ENCODE results near the gene LINGO3. TPM values are rescaled to one million over a fixed set of nuclear protein-coding genes. Genes with fewer than 3 reads are reported as not detected.

Gene LINGO3
- total and polyA plus RNA-seq, 2 of the 8 experiments (the other 6 are each of a cell fraction or from before 2014, with no cell fraction given), result 0.59 TPM; not detected in 1

- H3K4me3 ChIP-seq (ENCODE audit: extremely low read depth in 1 of 4, insufficient read depth in 2 of 4, low read depth in 3 of 4, low read length in 4 of 4), result no peak overlapping the region; a peak in 1 of 8 replicates
These were observed 22.8 kb upstream of the LINGO3 start for GRCh38 chr19:2330632-2331284.

More at GRCh38 chr19:2330632-2331284, 22.8 kb upstream of the LINGO3 start:
- peak in 1 of 2 experiments; percentile 54 for DNase-seq (ENCODE audit: low read depth in 1 of 2, low spot score in 2 of 2)
- H2BK120ac ChIP-seq (replicated peaks; ENCODE audit: low read depth, low read length), result no peak overlapping the region
- FAIRE-seq, result no peak
- ChIA-PET CTCF (ENCODE audit: partially characterized antibody) (interaction anchor here (0.7 to 6.3 kb wide), 4 partner anchors 15 to 143 kb away, joined by 3 to 27 read pairs (median 4); no protein-coding TSS in a partner anchor), POLR2A (ENCODE audit: partially characterized antibody) (interaction anchor here (0.6 to 1.8 kb wide), 8 partner anchors 9 to 92 kb away, joined by 3 to 9 read pairs (median 3); no protein-coding TSS in a partner anchor)
- H4K8ac ChIP-seq (ENCODE audit: extremely low read depth, insufficient read depth, low read length), result peak overlapping the region; percentile 64; the same call in 1 of the 2 replicates
- peaks cover 7 to 64% of the 10 kb centered on the region in 2 experiments for H3K79me2 ChIP-seq (ENCODE audit: control insufficient read depth in 1 of 2, insufficient read depth in 2 of 2, low read length in 2 of 2)
- no peak overlapping the region for H3K14ac ChIP-seq (ENCODE audit: insufficient read length)
- H3K4me1 ChIP-seq (replicated peaks in 1 of 4; ENCODE audit: control insufficient read depth in 3 of 4, insufficient read depth in 4 of 4, low read length in 3 of 4), result peaks cover 0 to 33% (median 15%) of the 10 kb centered on the region in 4 experiments; a peak in 6 of 7 replicates
- no peak overlapping the region for H2BK5ac ChIP-seq (ENCODE audit: low read depth, low read length)
- H4K91ac ChIP-seq (replicated peaks; ENCODE audit: insufficient read length, low read length), result peak overlapping the region; percentile 46
- peaks cover 0 to 4% (median 0%) of the 10 kb centered on the region in 4 experiments; a peak in 2 of 8 replicates for H3K36me3 ChIP-seq (ENCODE audit: control insufficient read depth in 2 of 4, insufficient read depth in 4 of 4, low read length in 3 of 4)
- H3K23me2 ChIP-seq (ENCODE audit: low read depth, low read length), result peaks cover 11% of the 10 kb centered on the region; the same call in 1 of the 2 replicates
- no peak overlapping the region for H2BK20ac ChIP-seq (ENCODE audit: low read length)
- H3K56ac ChIP-seq (replicated peaks; ENCODE audit: insufficient read length, low read depth, low read length), result no peak overlapping the region
- no peak overlapping the region for H4K5ac ChIP-seq (ENCODE audit: insufficient read length, low read depth, low read length)
- no peak overlapping the region; the same call in 1 of the 2 replicates for H2AK5ac ChIP-seq (ENCODE audit: low read depth, low read length)
- no peak overlapping the region for H3K4ac ChIP-seq (replicated peaks; ENCODE audit: insufficient read length, low read depth, low read length)
- no peak for TF ChIP-seq ASH2L (IDR thresholded peaks at IDR 0.05; ENCODE audit: low read length)
- H3K9ac ChIP-seq (replicated peaks in 1 of 4; ENCODE audit: extremely low read depth in 1 of 4, low read depth in 3 of 4, low read length in 3 of 4), result no peak overlapping the region
- peaks cover 1 to 20% of the 10 kb centered on the region in 2 experiments for H4K20me1 ChIP-seq (replicated peaks in 1 of 2; ENCODE audit: control insufficient read depth in 1 of 2, insufficient read depth in 2 of 2, low read length in 2 of 2)
- no peak overlapping the region for H2BK15ac ChIP-seq (ENCODE audit: low read length)
- H2BK12ac ChIP-seq (ENCODE audit: low read depth, low read length), result no peak overlapping the region
- H3K27me3 ChIP-seq (replicated peaks in 1 of 4; ENCODE audit: control insufficient read depth in 3 of 4, extremely low read depth in 1 of 4, insufficient read depth in 3 of 4, low read length in 3 of 4), result no peaks in the 10 kb centered on the region
- H2AFZ ChIP-seq (ENCODE audit: low read length), result no peak overlapping the region
- H3K23ac ChIP-seq (ENCODE audit: insufficient read length), result no peak overlapping the region
- H3K9me3 ChIP-seq (ENCODE audit: insufficient read depth in 2 of 2, low read depth in 1 of 2, low read length in 1 of 2), result peaks cover 0 to 5% of the 10 kb centered on the region in 2 experiments; a peak in 1 of 4 replicates
- no peak overlapping the region; the same call in 1 of the 2 replicates for H3K18ac ChIP-seq (ENCODE audit: extremely low read depth, low read length)
- peak overlapping the region; percentile 25 to 35 for H3K4me2 ChIP-seq (ENCODE audit: insufficient read depth in 1 of 2, low read depth in 2 of 2, low read length in 2 of 2)
- WGBS, 2 experiments (ENCODE audit: extremely low coverage in 1 of 2, insufficient coverage in 1 of 2, insufficient read length in 1 of 2, insufficient replicate concordance in 2 of 2, low coverage in 1 of 2, low lambda C conversion rate in 2 of 2, missing lambda C conversion rate in 1 of 2), result 80% methylated on average over 20 of the region's 20 CpGs; no CpG with 5 or more reads in 1 of the 2 experiments
- peaks cover 26% of the 10 kb centered on the region for H3K79me1 ChIP-seq (ENCODE audit: low read depth, low read length)
- H3K27ac ChIP-seq (ENCODE audit: low read depth, low read length), result no peak overlapping the region
